ENCODE measurements around the gene RAD51B.
"Not testable (repeated sequence)": the region's sequence is repeated elsewhere in the genome, so short reads cannot be mapped to it uniquely, and the experiment has no call there.

Gene RAD51B

DNA sequence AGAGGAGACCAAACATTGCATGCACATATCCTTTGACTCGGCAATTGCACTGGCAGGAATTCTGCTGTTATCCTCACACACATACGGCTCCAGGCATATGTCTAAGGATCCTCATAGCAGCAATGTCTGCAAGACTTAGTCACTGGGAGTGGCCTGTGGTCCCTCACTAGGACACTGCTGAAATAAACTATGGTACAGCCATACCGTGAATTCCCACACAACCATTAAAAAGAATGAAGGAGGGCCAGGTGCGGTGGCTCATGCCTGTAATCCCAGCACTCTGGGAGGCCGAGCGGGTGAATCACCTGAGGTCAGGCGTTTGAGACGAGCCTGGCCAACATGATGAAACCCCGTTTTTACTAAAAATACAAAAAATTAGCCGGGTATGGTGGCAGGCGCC, 868.2 kb downstream of the RAD51B start:
- no peak for DNase-seq (ENCODE audit: low read depth in 1 of 2, low spot score in 1 of 2)

DNA sequence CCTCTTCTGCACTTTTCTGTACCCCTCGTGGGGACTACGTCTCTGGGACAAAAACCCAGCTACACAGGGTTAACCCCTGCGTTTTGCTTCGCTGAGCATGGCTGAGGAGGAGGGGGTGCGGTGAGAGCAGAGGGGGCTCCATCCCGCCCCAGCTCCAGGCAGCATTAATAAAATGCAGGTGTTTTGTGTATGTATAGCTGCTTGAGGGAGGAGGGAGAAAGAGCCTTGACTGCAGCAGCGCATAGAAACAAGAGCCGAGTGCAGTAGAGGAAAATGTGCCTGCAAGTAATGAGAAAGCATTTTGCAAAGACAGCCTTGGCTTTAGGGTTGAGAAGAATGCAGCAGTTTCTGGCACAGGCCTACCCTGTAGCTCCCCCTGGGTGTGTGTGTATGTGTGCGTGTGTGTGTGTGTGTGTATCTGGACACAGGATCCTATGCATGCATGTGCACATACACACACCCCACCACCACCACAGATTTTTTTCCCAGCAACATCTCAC, 869.3 kb downstream of the RAD51B start:
- no peak for DNase-seq (ENCODE audit: low read depth in 1 of 2, low spot score in 1 of 2)

DNA sequence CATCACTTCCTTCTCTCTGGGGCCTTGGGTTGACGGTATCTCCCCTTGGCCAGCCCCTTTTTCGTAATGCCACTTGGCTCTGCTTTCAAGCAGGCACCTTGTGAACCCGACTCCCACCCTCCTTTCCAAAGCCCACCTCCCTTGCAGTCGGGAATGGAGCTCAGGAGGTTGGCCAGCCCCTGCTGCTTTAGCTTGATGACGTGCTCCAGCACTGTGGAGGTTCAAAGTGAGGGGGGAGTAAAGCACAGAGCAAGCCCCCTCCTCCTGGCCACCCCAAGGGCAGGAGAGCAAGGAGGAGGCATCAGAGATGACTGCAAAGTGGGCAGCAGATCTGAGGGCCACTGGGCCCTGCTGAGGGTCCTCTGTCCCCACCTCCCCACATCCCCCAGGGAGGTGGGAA, 869.9 kb downstream of the RAD51B start:
- no peak for DNase-seq (ENCODE audit: low read depth in 1 of 2, low spot score in 1 of 2)

DNA sequence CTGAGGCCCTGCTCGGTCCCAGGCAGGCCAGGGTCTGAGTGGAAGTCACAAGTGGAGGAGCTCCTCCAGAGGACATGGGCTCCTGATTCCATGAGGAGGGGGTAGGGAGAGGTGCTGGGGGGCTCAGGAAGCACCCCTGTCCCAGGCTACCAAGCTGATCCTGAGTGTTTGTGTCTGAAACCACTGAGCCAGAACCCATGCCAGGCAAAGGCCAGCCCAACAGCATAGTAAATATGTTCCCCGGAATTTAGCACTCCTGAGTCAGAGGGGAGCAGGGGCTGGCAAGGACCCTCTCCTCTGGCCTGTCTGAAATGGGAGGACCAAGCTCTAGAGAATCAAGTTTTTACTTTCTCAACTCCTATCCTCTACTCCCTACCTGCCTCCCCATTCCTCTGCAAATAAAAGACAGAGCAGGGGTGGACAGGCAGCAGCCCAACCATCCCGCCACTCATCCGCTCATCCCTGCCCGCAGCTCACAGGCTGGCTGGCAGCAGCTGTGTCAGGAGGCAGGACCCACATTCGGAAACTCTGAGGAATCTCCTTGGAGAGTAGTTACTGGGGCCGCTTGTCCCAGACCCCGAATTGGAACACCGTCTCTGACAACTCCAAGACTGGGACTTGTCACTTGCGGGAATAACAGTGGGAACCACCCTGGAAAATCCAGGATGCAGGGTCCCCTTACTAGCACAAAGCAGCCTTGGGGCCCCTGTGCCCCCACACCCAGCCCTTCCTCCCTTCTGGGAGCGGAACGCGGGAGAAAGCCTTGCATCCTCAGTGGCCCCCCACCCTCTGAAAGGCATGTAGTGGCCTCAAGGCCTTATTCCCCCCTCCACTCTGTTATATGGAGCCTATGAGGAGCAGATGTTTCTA, 870.7 kb downstream of the RAD51B start:
- no peak for DNase-seq (ENCODE audit: low read depth in 1 of 2, low spot score in 1 of 2)

DNA sequence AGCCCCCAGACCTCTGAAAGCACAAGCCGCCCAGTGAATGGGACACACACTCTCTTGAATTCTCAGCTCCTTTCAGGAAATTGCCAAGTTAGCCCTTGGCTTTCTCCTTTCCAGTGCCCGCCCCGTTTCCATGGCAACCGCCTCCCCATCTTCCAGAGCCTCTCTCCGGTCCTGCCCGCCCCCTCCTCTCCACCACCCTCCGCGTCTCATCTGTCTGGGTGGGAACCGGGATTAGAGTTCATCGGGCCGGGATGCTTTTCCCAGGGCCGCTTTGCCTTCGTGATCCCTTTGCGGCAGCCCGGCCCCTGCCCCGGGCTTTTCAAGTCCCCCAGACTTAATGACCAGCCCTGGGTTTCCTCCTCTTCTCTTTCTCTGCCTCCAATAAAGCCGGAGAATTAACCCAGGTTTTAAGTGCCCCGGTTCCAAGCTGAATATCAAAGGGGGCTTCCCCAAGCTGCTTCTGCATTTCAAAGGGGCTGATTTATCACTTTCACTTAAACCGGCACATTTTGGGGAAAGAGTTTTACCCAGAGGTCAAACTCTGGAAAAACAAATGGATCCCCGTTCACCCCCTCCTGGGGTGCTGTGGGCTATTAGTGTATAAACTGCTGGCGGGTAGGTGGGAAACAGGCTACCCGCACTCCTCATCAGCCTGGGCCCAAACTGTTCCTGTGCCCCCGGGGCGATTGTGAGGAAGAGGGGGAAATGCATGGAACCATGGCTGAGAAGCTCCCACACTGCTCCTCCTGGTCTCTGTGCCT, 871.6 kb downstream of the RAD51B start:
- DNase-seq (ENCODE audit: low read depth in 1 of 2, low spot score in 1 of 2): no peak

DNA sequence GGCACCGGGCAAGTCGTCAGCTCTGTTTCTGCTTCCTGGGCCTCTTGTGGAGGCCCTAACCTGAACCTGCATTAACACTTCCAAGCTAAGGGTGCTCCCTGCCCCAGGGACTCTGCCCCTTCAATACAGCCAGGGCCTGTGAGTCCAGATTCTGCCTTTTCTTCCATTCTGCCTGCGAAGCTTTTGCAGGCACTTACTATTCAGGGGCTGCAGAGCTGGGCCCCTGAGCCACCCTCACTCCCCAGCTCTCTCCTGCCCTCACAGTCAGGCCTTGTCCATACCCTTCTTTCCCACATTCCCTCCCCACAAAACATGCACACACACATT, 872.2 kb downstream of the RAD51B start:
- no peak for DNase-seq (ENCODE audit: low read depth in 1 of 2, low spot score in 1 of 2)

DNA sequence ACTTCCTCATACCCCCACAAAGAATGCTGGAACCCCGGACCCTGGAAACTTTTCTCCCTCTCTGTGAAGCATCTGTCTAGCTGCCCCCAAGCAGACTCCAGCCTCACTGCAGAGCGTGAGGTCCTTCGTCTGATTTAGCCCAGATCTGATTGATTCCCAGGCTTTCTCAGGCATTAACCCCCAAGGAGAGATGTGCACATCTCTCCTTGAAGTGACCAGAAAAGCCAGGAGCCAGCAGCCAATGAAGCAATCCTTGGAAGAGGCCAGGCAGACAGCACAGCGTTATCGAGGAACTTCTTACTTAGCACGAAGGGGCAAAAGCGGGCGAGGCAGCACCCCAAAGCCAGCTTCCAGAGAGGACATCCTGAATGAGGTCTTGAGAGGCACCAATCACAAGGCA, 872.6 kb downstream of the RAD51B start:
- no peak for DNase-seq (ENCODE audit: low read depth in 1 of 2, low spot score in 1 of 2)

DNA sequence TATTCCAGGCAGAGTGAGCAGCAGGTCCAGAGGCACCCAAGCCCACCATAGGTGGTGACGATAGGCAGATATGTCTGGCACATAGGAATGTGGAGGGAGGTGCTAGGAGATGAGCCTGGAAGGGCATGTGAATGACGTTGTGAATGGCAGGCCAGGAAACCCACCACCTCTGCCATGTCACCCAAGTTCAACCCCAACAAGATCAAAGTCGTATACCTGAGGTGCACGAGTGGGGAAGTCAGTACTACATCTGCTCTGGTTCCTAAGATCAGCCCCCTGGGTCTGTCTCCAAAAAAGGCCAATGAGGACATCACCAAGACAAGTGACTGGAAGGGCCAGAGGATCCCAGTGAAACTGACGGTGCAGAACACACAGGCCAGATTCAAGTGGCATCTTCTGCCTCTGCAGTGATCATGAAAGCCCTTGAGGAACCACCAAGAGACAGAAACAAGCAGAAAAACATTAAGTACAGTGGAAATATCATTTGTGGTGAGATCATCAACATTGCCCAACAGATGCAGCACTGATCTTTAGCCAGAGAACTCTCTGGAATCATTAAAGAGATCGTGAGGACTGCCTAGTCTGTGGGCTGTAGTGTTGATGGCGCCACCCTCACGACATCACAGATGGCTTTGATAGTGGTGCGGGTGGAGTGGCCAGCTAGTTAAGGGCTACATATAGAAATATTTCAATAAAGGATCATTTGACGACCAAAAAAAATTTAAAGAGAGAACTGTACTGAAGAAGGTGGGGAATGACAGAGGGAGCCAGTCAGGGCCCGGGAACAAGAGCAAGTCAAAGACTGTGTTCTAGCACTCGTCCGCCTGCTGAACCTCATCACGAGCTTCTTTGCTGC, 873.6 kb downstream of the RAD51B start:
- DNase-seq (ENCODE audit: low read depth in 1 of 2, low spot score in 1 of 2): no peak

DNA sequence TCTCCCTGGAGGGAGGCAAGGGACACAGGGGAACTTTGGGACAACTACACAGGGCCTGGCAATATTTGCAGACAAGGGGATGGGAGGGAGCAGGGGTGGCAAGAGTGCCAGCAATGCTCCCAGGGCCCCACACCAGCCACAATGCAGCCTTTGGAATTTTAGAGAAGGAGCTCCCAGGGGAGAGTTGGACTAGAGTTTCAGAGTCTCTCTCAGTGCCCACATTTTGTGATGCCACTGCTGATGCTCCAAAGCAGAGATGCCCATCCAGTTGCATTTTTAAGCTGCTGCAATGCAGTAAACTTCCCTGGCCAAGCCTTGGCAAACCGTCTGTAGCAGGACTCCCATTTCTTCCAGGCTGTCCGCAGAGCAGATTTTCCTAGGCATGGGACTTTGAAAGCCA, 874.3 kb downstream of the RAD51B start:
- DNase-seq (ENCODE audit: low read depth in 1 of 2, low spot score in 1 of 2): no peak

DNA sequence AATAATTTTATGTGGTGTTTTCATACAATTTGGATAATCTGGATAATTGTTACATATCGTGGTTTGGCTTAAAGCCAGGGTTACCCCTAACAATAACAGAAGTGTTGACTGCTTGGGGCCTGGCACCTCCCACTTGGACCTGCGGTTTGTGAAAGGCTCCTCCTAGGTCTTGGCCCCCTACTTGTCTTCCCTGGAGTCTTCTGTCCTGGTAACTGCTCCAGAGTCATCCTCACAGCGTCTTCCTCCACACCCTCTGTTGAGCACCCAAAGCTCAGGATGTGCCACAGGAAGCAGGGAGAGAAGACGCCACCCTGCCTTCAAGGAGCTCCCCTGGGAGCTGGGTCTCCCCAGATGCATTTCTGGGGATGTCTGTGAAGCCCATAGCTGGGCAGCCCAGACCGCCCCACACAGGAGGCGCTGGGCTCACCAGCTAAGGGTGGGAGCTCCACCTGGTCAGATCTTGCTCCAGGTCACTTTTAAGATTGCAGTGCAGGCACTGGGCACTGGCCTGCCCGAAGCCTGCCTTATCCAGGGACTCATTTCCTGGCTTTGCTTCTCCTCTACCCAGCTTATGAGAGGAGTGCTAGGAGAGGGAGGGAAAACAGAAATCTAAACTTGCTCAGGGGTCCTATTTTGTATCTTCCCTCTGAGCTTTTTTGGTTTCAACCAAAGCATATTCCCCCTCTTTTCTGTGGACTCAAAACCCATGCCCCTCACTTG, 875.1 kb downstream of the RAD51B start:
- DNase-seq (ENCODE audit: low read depth in 1 of 2, low spot score in 1 of 2): no peak

DNA sequence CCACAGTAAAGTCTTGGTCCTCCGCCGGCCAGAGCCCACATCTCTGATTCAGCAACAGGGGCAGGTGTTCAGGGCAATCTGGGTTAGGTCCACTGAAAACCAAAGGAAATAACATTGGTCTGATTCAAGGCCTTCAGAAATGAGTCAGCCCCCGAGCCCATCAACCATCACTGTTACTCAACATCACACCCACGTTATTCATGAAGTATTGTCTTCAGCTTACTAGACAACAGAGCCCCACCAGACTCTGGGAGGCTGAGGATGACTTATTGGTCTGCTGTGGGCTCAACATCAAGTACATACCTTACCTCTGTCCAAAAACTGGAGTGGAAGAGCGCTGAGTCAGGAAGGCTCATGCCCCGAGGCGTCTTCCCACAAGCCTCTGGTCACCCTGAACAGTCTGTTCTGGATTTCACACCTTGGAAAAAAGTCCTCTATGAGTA, 875.8 kb downstream of the RAD51B start:
- DNase-seq (ENCODE audit: low read depth in 1 of 2, low spot score in 1 of 2): no peak

DNA sequence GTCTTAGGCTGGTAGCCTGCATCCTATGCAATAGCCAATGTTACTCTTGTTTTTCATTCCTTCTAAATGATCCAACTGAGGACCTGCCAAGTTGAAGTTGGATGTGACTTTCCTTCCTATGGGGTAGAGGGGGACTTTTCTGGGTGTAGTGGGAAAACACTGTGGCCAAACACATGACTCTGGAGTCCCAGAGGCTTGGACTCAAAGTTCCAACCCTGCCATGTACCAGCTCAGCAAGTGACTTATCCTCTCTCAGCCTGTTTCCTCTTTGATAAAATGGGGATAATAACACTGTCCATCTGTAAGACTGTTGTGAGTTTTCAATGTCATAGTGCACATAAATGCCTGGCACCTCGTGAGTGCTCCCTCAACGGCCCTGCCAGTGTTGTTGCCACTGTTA, 876.3 kb downstream of the RAD51B start:
- no peak for DNase-seq (ENCODE audit: low read depth in 1 of 2, low spot score in 1 of 2)

DNA sequence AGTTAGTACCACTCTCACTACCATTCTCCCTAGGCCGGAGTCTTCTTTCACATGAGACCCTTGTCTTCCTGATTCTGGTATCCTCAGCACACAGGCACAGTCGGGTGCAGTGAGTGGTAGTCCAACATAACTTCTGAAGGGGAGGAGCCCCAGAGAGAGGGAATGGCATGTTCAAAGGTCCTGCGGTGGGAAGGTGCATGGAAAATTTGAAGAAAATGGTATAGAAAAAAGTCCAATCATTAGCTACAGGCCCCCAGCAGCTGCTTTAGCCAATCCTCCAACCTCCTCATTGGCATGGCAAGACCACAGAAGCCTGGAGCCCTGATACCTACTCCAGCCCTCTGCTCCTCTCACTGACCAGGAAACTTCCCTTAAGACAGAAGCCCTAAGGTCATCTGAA, 876.7 kb downstream of the RAD51B start:
- DNase-seq (ENCODE audit: low read depth in 1 of 2, low spot score in 1 of 2): no peak

DNA sequence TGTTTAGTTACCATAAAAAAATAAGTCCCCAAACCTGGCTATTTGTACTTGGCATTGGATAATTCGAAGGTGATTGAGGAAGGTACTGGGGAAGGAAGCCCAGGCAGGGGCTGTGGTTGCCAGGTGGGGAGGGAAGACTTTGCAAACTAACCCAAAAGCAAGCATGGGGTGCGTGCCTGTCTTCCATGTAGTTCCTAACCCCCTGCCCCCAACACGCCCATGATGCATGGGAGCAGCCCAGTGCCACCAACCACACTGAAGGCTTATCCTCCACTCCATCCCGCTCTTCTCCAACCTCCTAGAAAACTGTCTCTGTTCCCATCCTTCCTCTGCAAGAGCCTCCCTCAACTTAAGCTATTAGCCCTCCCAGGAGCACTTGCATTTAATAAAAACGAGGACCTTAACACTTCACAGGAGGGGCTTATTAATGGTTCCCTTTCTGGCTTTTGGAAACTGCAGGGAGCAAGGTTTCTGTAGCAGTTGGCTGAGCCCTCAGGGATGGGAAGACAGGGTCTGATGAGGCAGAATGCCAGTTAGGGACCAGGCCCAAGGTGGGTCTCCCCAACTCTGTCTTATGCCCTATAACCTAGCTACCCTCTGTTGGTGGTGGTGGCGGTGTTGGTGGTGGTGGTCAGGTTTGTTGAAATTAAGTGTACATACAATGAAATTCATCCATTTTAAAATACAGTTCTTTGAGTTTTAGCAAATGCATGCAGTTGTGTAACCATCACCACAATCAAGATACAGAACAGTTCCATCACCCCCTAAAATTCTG, 877.3 kb downstream of the RAD51B start:
- DNase-seq (ENCODE audit: low read depth in 1 of 2, low spot score in 1 of 2): no peak

DNA sequence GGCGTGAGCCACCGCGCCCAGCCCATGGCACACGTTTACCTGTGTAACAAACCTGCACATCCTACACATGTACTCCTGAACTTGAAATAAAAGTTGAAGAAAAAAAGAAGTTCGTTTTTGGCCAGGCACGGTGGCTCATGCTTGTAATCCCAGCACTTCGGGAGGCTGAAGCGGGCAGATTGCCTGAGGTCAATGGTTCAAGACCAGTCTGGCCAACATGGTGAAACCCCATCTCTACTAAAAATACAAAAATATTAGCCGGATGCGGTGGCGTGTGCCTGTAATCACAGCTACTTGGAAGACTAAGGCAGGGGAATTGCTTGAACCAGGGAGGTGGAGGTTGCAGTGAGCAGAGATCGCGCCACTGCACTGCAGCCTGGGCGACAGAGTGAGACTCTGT, 879.2 kb downstream of the RAD51B start:
- not testable (repeated sequence) for DNase-seq (ENCODE audit: low read depth in 1 of 2, low spot score in 1 of 2)

DNA sequence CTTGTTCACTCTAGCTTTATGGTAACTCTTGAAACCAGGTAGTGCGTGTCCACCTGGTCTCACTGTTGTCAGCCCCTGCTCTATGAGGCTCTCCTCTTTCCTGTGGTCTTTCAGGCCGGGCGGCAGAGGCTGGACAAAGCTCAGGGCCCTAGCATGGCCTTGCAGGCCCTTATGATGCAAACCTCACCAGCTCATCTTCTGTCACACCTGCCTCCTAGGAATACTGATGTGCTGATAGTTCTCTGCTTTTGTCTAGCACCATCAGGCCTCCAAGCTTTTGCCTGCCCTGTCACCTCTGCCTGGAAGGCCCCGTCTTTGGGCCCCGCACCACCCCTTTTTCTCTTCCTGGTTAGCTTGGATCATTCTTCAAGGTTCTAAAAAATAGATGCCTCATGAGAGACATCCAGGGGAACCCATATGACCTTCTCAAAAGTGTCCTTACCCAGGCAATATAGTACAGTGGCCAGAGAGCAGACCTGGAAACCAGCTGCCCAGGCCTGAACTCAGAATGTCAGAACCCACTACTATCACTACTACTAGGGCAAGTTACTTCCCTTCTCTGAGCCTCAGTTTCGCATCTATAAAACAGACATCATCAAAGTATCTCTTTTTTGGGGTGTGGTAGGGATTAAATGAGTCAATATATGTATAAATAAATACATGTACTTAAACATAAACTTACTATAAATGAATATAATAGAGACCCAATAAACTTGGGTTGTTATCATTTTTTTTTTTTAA, 881.6 kb downstream of the RAD51B start:
- no peak for DNase-seq (ENCODE audit: low read depth in 1 of 2, low spot score in 1 of 2)

DNA sequence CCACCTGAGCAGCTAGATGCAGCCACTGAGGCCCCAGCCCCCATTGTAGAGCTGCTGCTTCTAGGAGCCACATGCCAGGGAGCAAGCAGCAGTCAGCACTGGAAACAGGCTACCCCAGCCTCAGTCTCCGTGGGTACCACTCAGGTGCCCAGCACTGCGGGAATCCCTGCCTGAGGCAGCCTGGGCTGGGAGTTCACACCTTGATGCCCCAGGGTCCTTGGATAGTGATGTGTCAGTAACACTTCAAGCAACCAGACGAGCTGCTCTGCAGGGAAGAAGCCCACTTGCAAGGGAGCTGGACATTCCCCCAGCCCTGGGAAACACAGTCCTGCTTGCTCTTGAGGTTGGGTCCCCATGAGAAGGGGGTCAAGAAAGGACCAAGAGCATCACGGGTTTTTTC, 882.6 kb downstream of the RAD51B start:
- DNase-seq (ENCODE audit: low read depth in 1 of 2, low spot score in 1 of 2): no peak

DNA sequence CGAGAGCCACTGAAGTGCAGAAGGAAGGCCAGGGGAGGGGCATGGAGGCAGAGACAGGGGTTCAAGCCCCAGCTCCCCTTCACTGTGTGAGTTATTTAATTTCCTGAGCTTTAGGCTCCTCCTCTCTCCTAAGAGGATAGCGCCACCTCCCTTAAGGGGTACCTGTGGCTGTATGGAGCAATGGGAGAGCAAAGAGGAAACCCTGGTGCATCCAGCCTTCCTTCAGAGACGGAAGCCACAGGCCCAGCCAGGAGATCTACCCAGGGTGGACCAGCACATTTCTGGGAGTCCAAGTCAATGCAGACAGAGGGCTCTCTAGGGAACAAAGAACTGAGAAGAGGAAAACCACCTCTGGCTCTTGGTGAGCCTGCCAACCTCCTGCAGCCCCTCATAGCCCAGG, 883.0 kb downstream of the RAD51B start:
- no peak for DNase-seq (ENCODE audit: low read depth in 1 of 2, low spot score in 1 of 2)

DNA sequence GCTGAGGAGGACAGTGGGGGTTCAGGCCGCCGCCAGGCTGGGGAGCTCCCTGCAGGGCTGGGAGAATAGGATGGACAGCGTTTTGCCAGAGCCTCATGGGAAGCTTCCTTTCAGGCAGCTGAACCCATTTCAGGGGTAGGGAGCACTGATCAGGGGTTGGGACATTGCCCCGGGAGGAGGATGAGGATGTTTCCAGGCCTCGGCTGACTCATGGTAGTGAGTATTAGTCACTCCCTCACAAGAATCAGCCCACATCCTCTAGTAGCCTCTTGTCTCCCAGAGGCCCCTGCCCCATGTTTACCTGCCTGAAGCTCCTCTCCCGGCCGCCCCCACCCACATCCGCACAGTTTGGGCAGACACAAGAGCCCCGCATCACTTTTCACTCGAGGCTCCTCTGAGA, 883.5 kb downstream of the RAD51B start:
- no peak for DNase-seq (ENCODE audit: low read depth in 1 of 2, low spot score in 1 of 2)
